Neural progenitor cell (in vitro differentiated cells): ENCODE data around the gene CTIF. TPM values are rescaled to one million over a fixed set of nuclear protein-coding genes. Genes with fewer than 3 reads are reported as not detected.

ENCODE experiments used
- DNase-seq: peaks from one replicate; pipeline ENCODE4 v3.0.0-alpha.2; 2016; ENCODE audit warnings: low spot score
- H2AFZ ChIP-seq: fragments of 200-600 bp; sonication (generic); replicated peaks from 2 replicates; pipeline ENCODE4 v1.6.1; 2016; ENCODE audit warnings: antibody characterized with exemption
- H3F3A ChIP-seq: fragments of 200-600 bp; sonication (generic); 2 replicates; pipeline ENCODE4 v1.6.1; 2016; ENCODE audit warnings: antibody characterized with exemption, low read depth
- H3K27ac ChIP-seq: fragments of 200-600 bp; sonication (generic); 2 replicates; pipeline ENCODE4 v1.5.1; 2016; ENCODE audit warnings: mild to moderate bottlenecking
- H3K27me3 ChIP-seq: fragments of 200-600 bp; sonication (generic); 2 replicates; pipeline ENCODE4 v1.6.1; 2016; ENCODE audit warnings: mild to moderate bottlenecking, moderate library complexity
- H3K36me3 ChIP-seq: fragments of 200-600 bp; sonication (generic); 2 replicates; pipeline ENCODE4 v1.5.1; 2016
- H3K4me1 ChIP-seq: fragments of 200-600 bp; sonication (generic); 2 replicates; pipeline ENCODE4 v1.6.1; 2016; ENCODE audit warnings: mixed run types
- H3K4me2 ChIP-seq: fragments of 200-600 bp; sonication (generic); 2 replicates; pipeline ENCODE4 v1.6.1; 2016
- H3K4me3 ChIP-seq: fragments of 200-600 bp; sonication (generic); 2 replicates; pipeline ENCODE4 v1.5.1; 2016
- H3K79me2 ChIP-seq: fragments of 200-600 bp; sonication (generic); 2 replicates; pipeline ENCODE4 v1.6.1; 2016; ENCODE audit warnings: low read depth
- H3K9ac ChIP-seq: fragments of 200-600 bp; sonication (generic); 2 replicates; pipeline ENCODE4 v1.6.1; 2016
- H3K9me3 ChIP-seq: fragments of 200-600 bp; sonication (generic); 2 replicates; pipeline ENCODE4 v1.5.1; 2016; ENCODE audit warnings: low read depth
- H4K20me1 ChIP-seq: fragments of 200-600 bp; sonication (generic); 2 replicates; pipeline ENCODE4 v1.6.1; 2016; ENCODE audit warnings: low read depth
- H3K27ac Mint-ChIP-seq: 3 replicates; pipeline ENCODE4 v1.8.0; 2021; ENCODE audit warnings: mixed read lengths
- H3K27me3 Mint-ChIP-seq: 2 replicates; pipeline ENCODE4 v1.8.0; 2022; ENCODE audit warnings: low read depth, mild to moderate bottlenecking, inconsistent platforms, moderate library complexity, mixed read lengths; ENCODE audit not compliant: insufficient read depth
- H3K36me3 Mint-ChIP-seq: 3 replicates; pipeline ENCODE4 v1.8.0; 2021; ENCODE audit warnings: mixed read lengths
- H3K4me1 Mint-ChIP-seq: 3 replicates; pipeline ENCODE4 v1.8.0; 2021; ENCODE audit warnings: mixed read lengths
- H3K4me3 Mint-ChIP-seq: 3 replicates; pipeline ENCODE4 v1.8.0; 2021; ENCODE audit warnings: mild to moderate bottlenecking, moderate library complexity, mixed read lengths
- H3K9me3 Mint-ChIP-seq: 3 replicates; pipeline ENCODE4 v1.8.0; 2020; ENCODE audit warnings: mixed read lengths
- EZH2 ChIP-seq: fragments of 200-600 bp; sonication (generic); IDR thresholded peaks from 2 replicates; pipeline ENCODE4 v1.6.1; 2017; ENCODE audit warnings: antibody characterized with exemption, mild to moderate bottlenecking, moderate library complexity
- EZH2phosphoT487 ChIP-seq: fragments of 200-600 bp; sonication (generic); IDR thresholded peaks from 2 replicates; pipeline ENCODE4 v1.6.1; 2017; ENCODE audit warnings: antibody characterized with exemption
- total RNA-seq: library from RNA; depleted of rRNA; stranded (reverse); fragments of >200 nt; gene quantifications from 2 replicates; pipeline ENCODE4 v1.2.3, GENCODE V29; 2015; ENCODE audit warnings: low replicate concordance
- TF ChIP-seq, protein P1 (sequence below): fragments of 200-600 bp; sonication (generic); IDR thresholded peaks from 2 replicates; pipeline ENCODE4 v1.5.1; 2017; ENCODE audit warnings: antibody characterized with exemption, mild to moderate bottlenecking

Gene CTIF
- total RNA-seq, 1 donor from 2014 or later = 17.6 TPM

DNA sequence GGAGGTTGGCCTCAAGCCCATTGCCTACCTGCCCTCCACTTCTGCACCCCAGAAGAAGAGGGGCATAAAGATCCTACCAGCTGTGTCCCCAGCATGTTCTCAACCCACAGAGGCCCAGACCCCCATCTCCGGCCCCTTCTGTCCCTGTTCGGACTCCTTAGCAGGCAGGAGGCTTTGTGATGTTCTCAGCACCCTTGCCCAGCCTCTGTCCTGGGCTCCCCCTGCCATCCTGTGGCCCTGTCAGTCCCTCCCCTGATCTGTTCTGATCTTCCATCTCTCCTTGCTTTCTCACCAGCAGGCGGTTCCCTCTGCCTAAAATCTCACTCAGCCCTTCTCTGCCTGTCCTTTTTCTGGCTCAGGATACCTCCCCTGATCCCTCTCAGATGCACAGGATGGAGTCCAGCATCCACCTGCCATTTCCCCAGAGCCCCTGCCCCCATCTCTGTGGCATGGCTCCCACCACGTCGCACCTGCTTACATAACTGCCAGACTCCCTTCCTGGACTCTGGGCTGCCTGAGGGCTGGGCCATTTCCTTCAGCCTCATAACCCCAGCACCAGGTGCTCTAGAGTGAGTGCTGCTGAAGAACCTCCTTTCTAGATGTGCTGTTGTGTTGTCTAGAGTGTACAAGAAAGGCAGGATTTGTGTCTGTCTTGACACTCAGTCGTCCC, 134.0 kb downstream of the CTIF start:
- no peaks in the 10 kb centered on the region for H3F3A ChIP-seq
- Mint-ChIP-seq H3K27ac (no peak overlapping the region), H3K36me3 (peaks cover 13% of the 10 kb centered on the region), H3K27me3 (no peaks in the 10 kb centered on the region), H3K4me1 (peaks cover 15% of the 10 kb centered on the region), H3K9me3 (peaks cover 16% of the 10 kb centered on the region), H3K4me3 (no peak overlapping the region)
- H3K27ac ChIP-seq = no peak overlapping the region
- H3K4me3 ChIP-seq = no peak overlapping the region
- H3K27me3 ChIP-seq = no peaks in the 10 kb centered on the region
- DNase-seq = no peak
- no peaks in the 10 kb centered on the region for H3K36me3 ChIP-seq
- H3K79me2 ChIP-seq = no peaks in the 10 kb centered on the region
- H3K4me2 ChIP-seq = no peak overlapping the region
- H3K9ac ChIP-seq = no peak overlapping the region
- H3K9me3 ChIP-seq = peaks cover 8% of the 10 kb centered on the region
- no peak overlapping the region for H2AFZ ChIP-seq
- H3K4me1 ChIP-seq = peaks cover 3% of the 10 kb centered on the region
- no peak for TF ChIP-seq EZH2
- TF ChIP-seq EZH2phosphoT487 = no peak
- TF ChIP-seq, protein P1, sequence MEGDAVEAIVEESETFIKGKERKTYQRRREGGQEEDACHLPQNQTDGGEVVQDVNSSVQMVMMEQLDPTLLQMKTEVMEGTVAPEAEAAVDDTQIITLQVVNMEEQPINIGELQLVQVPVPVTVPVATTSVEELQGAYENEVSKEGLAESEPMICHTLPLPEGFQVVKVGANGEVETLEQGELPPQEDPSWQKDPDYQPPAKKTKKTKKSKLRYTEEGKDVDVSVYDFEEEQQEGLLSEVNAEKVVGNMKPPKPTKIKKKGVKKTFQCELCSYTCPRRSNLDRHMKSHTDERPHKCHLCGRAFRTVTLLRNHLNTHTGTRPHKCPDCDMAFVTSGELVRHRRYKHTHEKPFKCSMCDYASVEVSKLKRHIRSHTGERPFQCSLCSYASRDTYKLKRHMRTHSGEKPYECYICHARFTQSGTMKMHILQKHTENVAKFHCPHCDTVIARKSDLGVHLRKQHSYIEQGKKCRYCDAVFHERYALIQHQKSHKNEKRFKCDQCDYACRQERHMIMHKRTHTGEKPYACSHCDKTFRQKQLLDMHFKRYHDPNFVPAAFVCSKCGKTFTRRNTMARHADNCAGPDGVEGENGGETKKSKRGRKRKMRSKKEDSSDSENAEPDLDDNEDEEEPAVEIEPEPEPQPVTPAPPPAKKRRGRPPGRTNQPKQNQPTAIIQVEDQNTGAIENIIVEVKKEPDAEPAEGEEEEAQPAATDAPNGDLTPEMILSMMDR = no peak
- H4K20me1 ChIP-seq = no peaks in the 10 kb centered on the region

DNA sequence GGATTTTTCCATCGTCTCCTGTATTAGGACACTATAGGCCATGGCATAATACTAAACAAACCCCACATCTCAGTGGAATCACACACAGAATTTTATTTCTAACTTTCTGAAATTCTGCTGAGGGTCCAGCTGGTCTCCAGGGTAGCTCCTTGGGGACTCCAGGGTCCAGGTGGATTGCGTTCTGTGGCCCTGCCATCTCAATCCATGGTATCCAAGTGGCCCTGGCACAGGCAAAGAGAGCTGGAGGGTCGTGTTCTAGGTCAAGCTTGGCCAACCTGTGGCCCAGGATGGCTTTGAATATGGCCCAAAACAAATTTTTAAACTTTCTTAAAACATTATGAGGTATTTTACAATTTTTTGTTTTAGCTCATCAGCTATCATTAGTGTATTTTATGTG, 134.6 kb downstream of the CTIF start:
- peaks cover 16% of the 10 kb centered on the region for H3K9me3 Mint-ChIP-seq
- H3K27me3 Mint-ChIP-seq = no peaks in the 10 kb centered on the region
- H3K9me3 ChIP-seq = peaks cover 8% of the 10 kb centered on the region
- H4K20me1 ChIP-seq = no peaks in the 10 kb centered on the region
- H3K36me3 Mint-ChIP-seq = peaks cover 13% of the 10 kb centered on the region
- no peak for TF ChIP-seq EZH2phosphoT487
- TF ChIP-seq, protein P1 = no peak
- no peak for TF ChIP-seq EZH2
- no peak overlapping the region for H2AFZ ChIP-seq
- H3K9ac ChIP-seq = no peak overlapping the region
- H3F3A ChIP-seq = no peaks in the 10 kb centered on the region
- H3K4me1 ChIP-seq = peaks cover 3% of the 10 kb centered on the region
- H3K4me3 ChIP-seq = no peak overlapping the region
- no peak overlapping the region for H3K27ac Mint-ChIP-seq
- DNase-seq = no peak
- no peaks in the 10 kb centered on the region for H3K36me3 ChIP-seq
- no peaks in the 10 kb centered on the region for H3K27me3 ChIP-seq
- H3K27ac ChIP-seq = no peak overlapping the region
- peaks cover 13% of the 10 kb centered on the region for H3K4me1 Mint-ChIP-seq
- no peaks in the 10 kb centered on the region for H3K79me2 ChIP-seq
- no peak overlapping the region for H3K4me2 ChIP-seq
- no peak overlapping the region for H3K4me3 Mint-ChIP-seq

DNA sequence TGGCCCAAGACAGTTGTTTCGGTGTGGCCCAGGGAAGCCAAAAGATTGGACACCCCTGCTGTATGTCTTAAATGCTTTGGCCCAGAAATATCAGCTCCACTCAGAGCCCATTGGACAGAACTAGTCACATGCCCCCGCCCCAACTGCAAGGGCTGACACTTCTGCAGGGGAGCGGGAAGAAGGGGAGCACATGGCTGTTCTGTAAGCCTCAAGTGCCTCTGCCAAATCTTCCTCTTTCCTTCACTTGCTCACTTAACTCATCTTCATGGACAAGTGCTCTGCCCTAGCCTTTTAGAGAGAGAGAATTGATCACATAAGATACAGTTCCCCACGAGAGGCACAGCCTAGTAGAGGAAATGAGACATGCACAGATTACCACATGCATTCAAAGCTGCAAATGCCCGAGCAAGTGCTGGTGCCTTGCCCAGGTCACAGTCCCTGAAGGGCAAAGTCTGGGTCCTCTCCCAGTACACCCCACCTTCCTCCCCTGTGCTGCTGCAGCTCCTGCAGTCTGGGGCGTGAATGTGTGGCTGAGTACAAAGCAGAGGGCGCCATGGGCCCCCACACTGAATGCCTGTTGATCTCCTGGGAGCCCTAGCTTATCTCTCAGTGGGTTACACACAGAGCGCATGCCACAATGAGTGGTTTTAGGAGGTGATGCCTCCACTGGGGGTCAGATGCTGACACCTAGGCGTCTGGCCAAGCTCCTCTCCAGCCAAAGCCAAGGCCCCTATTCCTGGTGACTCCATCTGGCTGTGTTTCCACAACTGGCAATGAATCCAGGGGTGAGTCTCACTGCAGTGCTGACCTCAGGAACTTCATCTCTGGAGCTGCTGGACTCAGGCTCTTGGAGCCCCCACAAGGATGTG, 135.3 kb downstream of the CTIF start:
- Mint-ChIP-seq H3K36me3 (peaks cover 13% of the 10 kb centered on the region), H3K27ac (no peak overlapping the region), H3K27me3 (no peaks in the 10 kb centered on the region), H3K4me1 (peaks cover 11% of the 10 kb centered on the region), H3K4me3 (no peak overlapping the region), H3K9me3 (peaks cover 16% of the 10 kb centered on the region)
- H3K79me2 ChIP-seq = no peaks in the 10 kb centered on the region
- H2AFZ ChIP-seq = no peak overlapping the region
- H3K4me2 ChIP-seq = no peak overlapping the region
- H3K36me3 ChIP-seq = no peaks in the 10 kb centered on the region
- no peaks in the 10 kb centered on the region for H4K20me1 ChIP-seq
- no peak for DNase-seq
- TF ChIP-seq EZH2 (no peak), EZH2phosphoT487 (no peak)
- TF ChIP-seq, protein P1 = no peak
- no peak overlapping the region for H3K9ac ChIP-seq
- no peaks in the 10 kb centered on the region for H3F3A ChIP-seq
- peaks cover 8% of the 10 kb centered on the region for H3K9me3 ChIP-seq
- no peaks in the 10 kb centered on the region for H3K27me3 ChIP-seq
- H3K4me1 ChIP-seq = peaks cover 3% of the 10 kb centered on the region
- no peak overlapping the region for H3K27ac ChIP-seq
- H3K4me3 ChIP-seq = no peak overlapping the region
